Neural progenitor cell (in vitro differentiated cells): Measurements from ENCODE around the gene KLHL6.

Experiments
- CTCF ChIP-seq: fragments of 200-600 bp; sonication (generic); IDR thresholded peaks from 2 replicates; pipeline ENCODE4 v1.5.1; 2017; ENCODE audit warnings: antibody characterized with exemption, mild to moderate bottlenecking
- EZH2 ChIP-seq: fragments of 200-600 bp; sonication (generic); IDR thresholded peaks from 2 replicates; pipeline ENCODE4 v1.6.1; 2017; ENCODE audit warnings: antibody characterized with exemption, mild to moderate bottlenecking, moderate library complexity
- EZH2phosphoT487 ChIP-seq: fragments of 200-600 bp; sonication (generic); IDR thresholded peaks from 2 replicates; pipeline ENCODE4 v1.6.1; 2017; ENCODE audit warnings: antibody characterized with exemption

GRCh38 chr3:183576487-183577107 is 21.1 kb upstream of the KLHL6 start:
- no peak for TF ChIP-seq CTCF
- no peak for TF ChIP-seq EZH2phosphoT487
- no peak for TF ChIP-seq EZH2
